Lower leg skin (tissue), 4 donors: ENCODE data around the gene KCNN3. TPM values are rescaled to one million over a fixed set of nuclear protein-coding genes. Genes with fewer than 3 reads are reported as not detected.

Experiments used
- DNase-seq, 2 donors: peaks; one replicate each; pipeline ENCODE4 v3.0.0-alpha.2; 2019; ENCODE audit warnings: low spot score in 2 of 2
- H3K4me3 ChIP-seq: fragments of 200-600 bp; sonication (generic); 2 replicates; pipeline ENCODE4 v1.5.1; 2017; ENCODE audit warnings: mild to moderate bottlenecking, low read depth; ENCODE audit not compliant: poor library complexity, severe bottlenecking
- POLR2A ChIP-seq, 2 donors: fragments of 450-650 bp; IDR thresholded peaks; one replicate each; pipeline ENCODE4 v1.6.1; 2016 to 2017; ENCODE audit warnings: antibody characterized with exemption in 2 of 2, mild to moderate bottlenecking in 1 of 2, moderate library complexity in 1 of 2
- WGBS, 2 donors: methylation state at CpG; one replicate each; pipeline ENCODE4 v1.1.5; 2018; 5-methylcytosine and 5-hydroxymethylcytosine counted together
- intact Hi-C: fragments of 100-400 bp; cut with DNase I; formaldehyde crosslinking; loops from one replicate; pipeline ENCODE4 v1.15.0; 2023; ENCODE audit warnings: low total_unique reads
- total RNA-seq, 4 donors: library from RNA; depleted of rRNA; stranded (reverse); fragments of >200 nt; gene quantifications; one replicate each; pipeline ENCODE4 v1.1.0, GENCODE V29; 2016
- TF ChIP-seq, protein P1 (sequence below), 3 donors: fragments of 450-650 bp; IDR thresholded peaks; one replicate each; pipeline ENCODE4 v1.5.1; 2016; ENCODE audit warnings: antibody characterized with exemption in 3 of 3, mild to moderate bottlenecking in 3 of 3, moderate library complexity in 2 of 3

Gene KCNN3
- total RNA-seq, 4 donors from 2014 or later, result 0.13 to 2.1 (median 0.36) TPM

DNA sequence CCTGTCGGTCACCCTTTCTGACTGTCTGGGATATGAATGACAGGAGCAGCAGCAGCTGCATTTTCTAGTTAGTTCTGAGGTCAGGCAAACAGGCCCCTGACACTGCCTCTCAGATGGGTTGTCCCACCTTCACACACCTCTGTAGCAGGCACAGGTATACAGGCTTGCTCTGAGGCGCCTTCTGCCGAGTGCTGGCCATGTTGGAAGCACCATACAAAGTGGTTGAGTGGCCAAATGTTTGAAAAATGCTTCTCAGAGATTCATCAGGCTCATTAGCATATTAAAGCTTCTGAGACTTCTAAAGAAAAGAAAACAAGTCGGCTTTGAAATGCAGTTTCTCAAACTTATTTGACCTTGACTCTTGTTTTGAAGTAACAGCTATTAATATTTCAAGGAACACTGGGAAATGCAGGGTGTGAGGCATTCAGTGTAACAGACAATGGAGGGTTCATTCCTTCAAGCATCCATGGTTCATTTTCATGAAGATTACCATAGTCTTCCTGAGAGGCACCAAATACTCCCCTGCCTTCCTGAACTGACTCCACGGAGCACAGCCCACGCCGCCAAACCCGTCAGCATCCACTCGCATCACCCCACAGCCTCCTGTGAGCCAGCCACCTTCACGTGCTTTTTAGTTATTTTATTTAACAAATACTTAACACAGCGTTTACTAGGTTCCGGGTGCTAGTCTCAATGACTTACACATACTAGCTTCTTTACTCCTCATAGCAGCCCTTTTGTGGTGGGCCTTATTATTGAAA, 81.8 kb downstream of the KCNN3 start:
- H3K4me3 ChIP-seq, result no peak overlapping the region
- no peak for DNase-seq
- WGBS, 2 donors, result 85 to 87% methylated on average over 12 of the region's 12 CpGs
- intact Hi-C loops, result no loop called here
- no peak for TF ChIP-seq POLR2A (IDR thresholded peaks at IDR 0.05)
- TF ChIP-seq, protein P1, sequence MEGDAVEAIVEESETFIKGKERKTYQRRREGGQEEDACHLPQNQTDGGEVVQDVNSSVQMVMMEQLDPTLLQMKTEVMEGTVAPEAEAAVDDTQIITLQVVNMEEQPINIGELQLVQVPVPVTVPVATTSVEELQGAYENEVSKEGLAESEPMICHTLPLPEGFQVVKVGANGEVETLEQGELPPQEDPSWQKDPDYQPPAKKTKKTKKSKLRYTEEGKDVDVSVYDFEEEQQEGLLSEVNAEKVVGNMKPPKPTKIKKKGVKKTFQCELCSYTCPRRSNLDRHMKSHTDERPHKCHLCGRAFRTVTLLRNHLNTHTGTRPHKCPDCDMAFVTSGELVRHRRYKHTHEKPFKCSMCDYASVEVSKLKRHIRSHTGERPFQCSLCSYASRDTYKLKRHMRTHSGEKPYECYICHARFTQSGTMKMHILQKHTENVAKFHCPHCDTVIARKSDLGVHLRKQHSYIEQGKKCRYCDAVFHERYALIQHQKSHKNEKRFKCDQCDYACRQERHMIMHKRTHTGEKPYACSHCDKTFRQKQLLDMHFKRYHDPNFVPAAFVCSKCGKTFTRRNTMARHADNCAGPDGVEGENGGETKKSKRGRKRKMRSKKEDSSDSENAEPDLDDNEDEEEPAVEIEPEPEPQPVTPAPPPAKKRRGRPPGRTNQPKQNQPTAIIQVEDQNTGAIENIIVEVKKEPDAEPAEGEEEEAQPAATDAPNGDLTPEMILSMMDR (IDR thresholded peaks at IDR 0.05), result no peak

DNA sequence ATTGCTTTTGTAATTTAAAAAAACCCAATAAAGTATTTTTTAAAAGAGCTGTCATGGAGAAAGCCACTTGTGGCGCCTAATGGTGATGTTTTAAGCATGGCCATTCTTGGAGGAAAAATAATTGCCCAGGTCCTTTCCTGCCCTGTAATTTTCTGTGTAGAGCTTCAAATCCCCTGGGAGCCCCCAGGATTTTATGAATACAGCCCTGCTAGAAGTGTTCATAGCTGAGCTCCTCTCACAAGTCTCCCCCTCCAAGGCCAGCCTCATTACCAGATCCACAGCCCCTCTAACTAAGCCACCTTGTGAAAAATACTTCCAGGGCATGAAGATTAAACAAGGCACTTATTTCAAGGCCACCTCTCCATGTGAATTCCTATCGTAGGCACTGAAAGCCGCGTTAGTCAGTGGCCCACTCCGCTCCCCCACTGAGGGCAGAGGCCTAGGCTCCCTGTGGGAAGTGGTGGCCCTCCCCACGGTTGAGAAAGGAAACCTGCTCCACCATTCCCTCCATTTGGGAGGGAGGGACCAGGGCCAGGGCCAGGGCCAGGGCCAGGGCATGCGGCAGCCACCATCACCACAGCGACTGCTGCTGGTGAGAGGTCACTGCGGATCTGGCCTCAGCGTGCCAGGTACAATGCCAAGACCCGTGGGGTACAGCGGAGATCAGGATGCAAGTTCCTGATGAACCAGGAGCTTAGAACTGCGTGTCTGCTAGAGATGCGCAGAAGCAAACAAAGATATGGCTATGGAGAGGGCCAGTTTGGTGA, 83.1 kb downstream of the KCNN3 start:
- no peak overlapping the region for H3K4me3 ChIP-seq
- WGBS, 2 donors, result 88 to 96% methylated on average over 14 of the region's 14 CpGs
- intact Hi-C loops, result no loop called here
- TF ChIP-seq, protein P1 (IDR thresholded peaks at IDR 0.05), result no peak
- TF ChIP-seq POLR2A (IDR thresholded peaks at IDR 0.05), result no peak
- no peak for DNase-seq

DNA sequence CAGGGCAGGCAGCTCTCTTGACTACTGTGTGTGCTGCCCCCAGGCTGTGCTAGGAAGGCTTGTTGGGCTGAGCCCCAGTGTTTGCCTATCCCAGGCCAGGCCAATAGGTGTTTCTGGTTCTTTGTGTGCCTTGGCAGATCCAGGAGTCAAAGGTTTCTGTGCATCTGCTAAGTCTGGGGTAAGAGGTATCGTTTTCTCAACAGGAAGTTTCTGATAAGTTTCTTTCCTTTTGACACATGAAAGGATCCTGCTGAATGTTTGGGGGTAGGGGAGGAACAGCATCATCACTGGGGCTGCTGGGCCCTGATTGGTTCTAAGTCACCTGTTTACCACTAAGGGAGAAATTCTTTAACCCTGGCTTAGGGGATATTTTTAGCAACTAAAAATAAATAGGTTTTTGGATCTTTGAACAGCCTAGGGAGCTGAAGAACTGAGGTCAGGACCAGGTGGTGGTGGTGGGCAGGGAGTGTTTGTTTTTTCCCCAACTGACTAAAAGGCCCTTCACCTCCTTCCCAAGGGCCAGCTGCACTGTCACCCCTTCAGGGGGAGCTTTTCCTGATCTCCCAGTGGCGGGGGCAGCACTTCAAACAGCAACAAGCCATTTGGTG, 85.1 kb downstream of the KCNN3 start:
- intact Hi-C loops, result loop anchor here (5.0 kb wide), 1 partner anchor 1277 kb away; the partner anchor contains the start of gene RAB25
- H3K4me3 ChIP-seq, result no peak overlapping the region
- DNase-seq, result no peak
- TF ChIP-seq POLR2A (IDR thresholded peaks at IDR 0.05), result no peak
- TF ChIP-seq, protein P1 (IDR thresholded peaks at IDR 0.05), result no peak
- 66 to 75% methylated on average over 2 of the region's 2 CpGs for WGBS, 2 donors

DNA sequence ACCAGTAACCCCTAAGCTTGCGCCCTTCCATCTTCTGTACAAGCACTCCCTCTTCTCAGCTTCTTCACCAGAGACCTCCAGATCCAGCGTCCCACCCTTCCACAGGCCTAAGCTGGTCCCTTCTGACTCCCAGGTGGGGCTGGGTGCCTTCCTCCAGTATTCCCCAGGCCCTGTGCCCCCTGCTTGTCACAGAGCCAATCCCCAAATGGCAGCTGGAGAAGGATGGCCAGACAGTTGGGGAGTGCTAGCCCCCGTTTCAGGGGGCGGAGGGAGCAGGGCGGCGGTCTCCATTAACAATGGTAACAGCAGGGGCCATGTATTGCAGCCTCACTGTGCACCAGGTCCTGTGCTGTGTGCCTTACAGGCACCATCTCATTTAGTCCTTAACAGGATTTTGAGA, 85.7 kb downstream of the KCNN3 start:
- intact Hi-C loops, result loop anchor here (5.0 kb wide), 1 partner anchor 1278 kb away; the partner anchor contains the start of gene RAB25
- 88 to 95% methylated on average over 6 of the region's 6 CpGs for WGBS, 2 donors
- no peak for TF ChIP-seq POLR2A (IDR thresholded peaks at IDR 0.05)
- TF ChIP-seq, protein P1 (IDR thresholded peaks at IDR 0.05), result no peak
- no peak overlapping the region for H3K4me3 ChIP-seq
- no peak for DNase-seq

GRCh38 chr1:154783976-154784375, 86.1 kb downstream of the KCNN3 start:
- no peak overlapping the region for H3K4me3 ChIP-seq
- 77 to 86% methylated on average over 3 of the region's 3 CpGs for WGBS, 2 donors
- DNase-seq, result no peak
- intact Hi-C loops, result loop anchor here (5.0 kb wide), 1 partner anchor 1278 kb away; the partner anchor contains the start of gene RAB25
- TF ChIP-seq POLR2A (IDR thresholded peaks at IDR 0.05), result no peak
- TF ChIP-seq, protein P1 (IDR thresholded peaks at IDR 0.05), result no peak
